GM18505 (cell line): Measurements from ENCODE around the gene MPC2.

Experiments
- ATAC-seq: cut with Tn5 transposase; IDR thresholded peaks from one replicate; pipeline ENCODE4 v1.9.1; 2021; ENCODE audit not compliant: unreplicated experiment
- POLR2A ChIP-seq: IDR thresholded peaks from 4 replicates; pipeline ENCODE4 v1.6.1; 2011; ENCODE audit warnings: borderline replicate concordance; ENCODE audit not compliant: insufficient read depth, insufficient read length; ENCODE audit errors: extremely low read depth

The MPC2 gene

DNA sequence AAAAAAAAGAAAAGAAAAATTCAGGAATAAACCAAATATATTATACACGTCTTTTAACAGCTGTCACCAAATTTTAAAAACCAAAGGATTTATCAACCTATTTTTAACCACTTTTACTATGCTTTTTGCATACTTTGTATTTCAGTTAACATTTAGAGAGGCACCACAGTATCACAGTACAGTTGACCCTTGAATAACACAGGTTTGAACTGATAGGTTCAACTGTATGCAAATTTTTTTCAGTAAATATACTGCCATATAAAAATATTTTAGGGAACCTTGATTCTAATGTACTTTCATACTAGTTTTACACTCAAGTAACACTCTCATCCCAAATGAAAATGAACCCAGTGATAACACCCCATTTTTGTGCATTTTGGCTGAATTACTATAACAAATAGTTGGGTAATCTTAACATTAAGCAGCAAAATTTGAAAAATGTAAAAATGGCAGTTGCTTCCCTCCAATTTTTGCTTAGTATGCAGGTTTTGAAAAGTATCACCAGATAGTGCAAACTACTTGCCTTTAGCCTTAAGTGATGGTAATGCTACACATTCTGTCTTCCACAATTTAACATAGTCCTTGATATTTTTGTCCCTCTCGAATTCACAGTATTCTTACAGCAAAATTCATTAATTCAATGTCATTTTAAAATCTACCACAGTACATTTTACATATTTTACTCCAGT, 12.2 kb downstream of the MPC2 start:
- TF ChIP-seq POLR2A, result no peak

DNA sequence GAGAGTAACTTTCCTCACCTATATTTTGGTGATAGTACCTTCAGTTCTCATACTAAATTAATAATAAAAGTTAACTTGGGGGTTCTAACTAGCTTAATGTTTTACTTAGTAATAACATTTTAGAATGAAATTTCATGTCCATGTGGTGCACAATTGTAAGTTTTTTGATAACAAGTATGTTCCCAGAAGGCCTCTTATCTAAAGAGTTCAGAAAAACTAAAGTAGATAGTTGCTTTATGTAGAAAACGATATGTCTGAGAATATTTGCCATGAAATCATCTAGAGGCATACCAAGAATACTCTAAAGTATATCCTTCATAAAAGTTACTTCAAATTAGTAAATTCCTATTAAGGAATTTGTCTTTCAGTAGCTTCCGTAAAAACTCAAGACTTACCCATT, 12.8 kb downstream of the MPC2 start:
- no peak for ATAC-seq
- no peak for TF ChIP-seq POLR2A

More for the DNA sequence above, 12.2 kb downstream of the MPC2 start:
- no peak for ATAC-seq

DNA sequence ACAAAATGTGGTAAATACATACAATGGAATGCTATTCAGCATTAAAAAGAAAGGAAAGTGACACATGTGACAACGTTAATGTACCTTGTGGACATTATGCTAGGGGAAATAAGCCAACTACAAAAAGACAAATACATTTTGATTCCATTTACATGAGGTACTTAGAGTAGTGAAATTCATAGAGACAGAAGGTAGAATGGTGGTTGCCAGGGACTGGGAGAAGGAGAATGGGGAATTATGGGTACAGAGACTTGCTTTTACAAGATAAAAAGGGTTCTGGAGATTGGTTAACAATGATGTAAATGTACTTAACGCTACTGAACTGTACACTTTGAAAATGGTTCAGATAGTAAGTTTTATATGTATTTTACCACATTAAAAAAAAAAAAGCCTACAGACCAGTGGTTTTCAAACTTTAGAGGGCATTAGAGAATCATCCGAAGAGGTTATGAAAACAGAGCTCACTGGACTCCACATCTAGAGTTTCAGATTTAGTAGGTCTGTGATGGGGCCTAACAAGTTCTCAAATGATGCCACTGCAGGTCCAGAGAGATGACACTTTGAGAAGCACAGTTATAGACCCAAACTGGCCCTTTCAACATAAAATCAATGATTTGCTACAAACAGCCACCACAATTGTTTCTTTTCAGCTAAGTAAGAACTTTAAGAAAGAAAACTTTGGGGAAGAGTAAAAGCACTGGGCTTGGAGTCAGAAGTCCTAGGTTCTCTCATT, 13.4 kb downstream of the MPC2 start:
- no peak for TF ChIP-seq POLR2A

DNA sequence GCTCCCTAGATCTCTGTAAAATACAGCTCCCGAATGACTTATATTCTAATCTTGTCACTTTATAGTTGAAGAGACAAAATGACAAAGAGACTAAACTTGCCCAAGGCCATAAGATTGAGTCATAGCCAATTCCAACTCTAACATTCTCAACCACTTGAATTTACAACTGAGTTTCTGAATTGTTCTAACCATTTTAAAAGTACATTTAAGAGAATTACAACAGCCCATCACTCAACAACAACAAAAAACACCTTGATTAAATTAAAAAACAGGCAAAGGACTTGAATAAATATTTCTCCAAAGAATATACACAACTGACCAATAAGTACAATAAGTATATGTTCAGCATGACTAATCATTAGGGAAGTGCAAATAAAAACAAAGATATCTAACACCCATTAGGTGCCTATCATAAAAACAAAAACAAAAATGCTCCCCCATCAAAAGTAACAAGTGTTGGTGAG, 14.2 kb downstream of the MPC2 start:
- ATAC-seq, result no peak
- TF ChIP-seq POLR2A, result no peak

More for the DNA sequence above, 13.4 kb downstream of the MPC2 start:
- ATAC-seq, result no peak

DNA sequence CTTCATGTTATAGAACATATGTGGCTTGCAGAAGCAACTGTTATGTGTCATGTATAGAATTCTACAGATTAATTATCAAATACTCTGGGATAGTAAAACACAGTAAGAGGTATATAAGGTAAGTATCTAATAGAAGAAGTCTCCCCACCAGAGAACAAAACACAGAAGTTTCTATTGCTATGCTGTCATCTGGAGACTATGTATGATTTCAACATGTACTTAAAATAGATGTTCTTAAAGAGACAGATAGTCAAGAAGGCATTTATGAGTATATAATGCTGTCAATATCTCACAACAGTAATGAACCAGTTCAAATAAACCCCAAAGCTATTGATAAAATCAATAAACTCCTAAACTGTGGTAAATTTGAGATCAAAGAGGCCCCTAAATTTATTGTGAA, 14.8 kb downstream of the MPC2 start:
- no peak for ATAC-seq
- no peak for TF ChIP-seq POLR2A

DNA sequence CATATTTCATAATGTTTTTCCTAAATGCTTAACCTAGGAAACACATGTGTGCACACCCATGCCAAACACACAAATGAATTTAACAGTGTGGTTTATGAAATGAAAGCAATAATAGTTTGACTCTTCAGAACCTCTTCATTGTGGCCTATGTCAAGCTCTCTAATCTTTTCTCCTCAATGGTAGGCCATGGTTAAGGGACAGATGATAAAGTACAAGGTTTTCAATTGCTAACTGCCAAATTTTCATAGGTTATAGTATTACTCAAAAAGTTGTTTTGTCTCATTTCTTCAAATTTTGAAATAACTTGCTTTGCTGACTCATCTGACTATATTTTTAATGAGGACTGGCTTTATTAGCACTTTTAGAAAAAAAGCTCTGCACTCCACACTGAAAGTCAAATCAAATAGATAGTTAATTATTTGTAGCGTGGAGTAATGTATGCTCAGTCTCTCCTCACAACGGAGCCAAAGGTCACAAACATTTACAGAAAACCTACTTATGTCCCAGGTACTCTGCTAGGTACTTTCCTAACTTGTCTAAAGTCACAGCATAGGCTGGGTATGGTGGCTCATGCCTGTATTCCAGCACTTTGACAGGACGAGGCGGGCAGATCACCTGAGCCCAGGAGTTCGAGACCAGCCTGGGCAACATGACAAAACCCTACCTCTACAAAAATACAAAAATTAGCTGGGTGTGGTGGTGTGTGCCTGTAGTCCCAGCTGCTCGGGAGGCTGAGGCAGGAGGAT, 19.9 kb downstream of the MPC2 start:
- no peak for TF ChIP-seq POLR2A
- no peak for ATAC-seq

DNA sequence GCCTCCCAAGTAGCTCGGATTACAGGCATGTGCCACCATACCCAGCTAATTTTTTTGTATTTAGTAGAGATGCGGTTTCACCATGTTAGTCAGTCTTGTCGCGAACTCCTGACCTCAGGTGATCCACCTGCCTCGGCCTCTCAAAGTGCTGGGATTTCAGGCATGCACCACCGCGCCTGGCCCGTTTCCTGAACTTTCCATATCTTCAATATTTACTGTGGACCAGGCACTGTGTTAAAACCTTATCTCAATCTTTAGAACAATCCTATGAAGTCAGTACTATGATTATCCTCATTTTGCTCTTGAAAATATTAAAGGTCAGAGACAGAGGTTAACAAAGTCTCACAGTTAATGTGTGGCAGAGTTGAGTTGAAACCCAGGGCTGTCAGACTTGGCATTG, 21.3 kb downstream of the MPC2 start:
- TF ChIP-seq POLR2A, result no peak
- ATAC-seq, result no peak

DNA sequence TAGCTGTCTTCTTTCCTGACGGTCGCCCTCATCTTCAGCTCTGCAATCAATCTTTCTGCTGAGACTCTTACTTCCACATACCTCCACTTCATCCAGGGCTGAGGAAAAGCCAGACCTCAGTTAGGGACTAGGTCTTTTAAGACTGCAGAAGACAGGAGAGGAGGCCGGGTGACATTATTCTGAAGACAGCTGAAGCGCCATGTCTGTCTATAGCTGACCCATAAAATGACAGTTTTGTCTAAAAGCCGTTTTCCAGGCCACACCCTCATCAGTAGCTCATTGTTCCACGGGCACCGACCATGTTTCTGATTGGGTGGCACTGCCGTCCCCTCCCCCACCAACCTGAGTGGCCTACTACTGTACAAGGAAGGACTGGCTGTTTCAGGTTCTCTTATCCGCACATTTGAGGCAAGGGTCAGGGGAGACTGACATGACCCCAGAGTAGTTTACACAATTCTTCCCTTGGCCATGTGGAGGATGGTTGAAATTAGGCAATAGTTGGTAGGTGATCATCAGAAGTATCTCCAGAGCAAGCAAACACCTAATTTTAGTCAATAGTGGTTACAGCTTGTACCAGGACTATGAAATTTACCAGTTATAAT, 22.9 kb downstream of the MPC2 start, which contains the start of gene ADCY10:
Gene ADCY10 (minus strand): TSS at position 240 of the 602 bp plus-strand sequence. CDS start 8,994 bp downstream, outside the sequence.
- no peak for TF ChIP-seq POLR2A
- no peak for ATAC-seq

DNA sequence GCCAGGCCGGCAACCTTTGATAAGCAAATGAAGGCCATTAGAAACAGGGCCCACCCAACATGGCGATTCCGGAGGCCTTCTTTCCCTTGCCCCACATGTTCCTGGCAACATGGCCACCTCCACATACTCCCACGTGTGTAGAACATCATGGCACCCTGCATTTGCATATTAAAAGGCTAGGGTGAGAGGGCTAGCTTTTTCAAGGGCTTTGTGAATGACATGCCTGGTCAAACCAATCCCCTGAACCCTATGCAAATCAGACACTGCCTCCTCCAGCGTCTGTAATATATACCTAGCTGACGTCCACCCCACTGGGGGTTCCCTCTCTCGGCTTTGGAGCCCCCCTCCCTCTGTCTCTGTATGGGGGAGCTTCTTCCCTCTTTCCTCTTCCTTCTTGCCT, 24.6 kb downstream of the MPC2 start:
- ATAC-seq, result no peak
- TF ChIP-seq POLR2A, result no peak

DNA sequence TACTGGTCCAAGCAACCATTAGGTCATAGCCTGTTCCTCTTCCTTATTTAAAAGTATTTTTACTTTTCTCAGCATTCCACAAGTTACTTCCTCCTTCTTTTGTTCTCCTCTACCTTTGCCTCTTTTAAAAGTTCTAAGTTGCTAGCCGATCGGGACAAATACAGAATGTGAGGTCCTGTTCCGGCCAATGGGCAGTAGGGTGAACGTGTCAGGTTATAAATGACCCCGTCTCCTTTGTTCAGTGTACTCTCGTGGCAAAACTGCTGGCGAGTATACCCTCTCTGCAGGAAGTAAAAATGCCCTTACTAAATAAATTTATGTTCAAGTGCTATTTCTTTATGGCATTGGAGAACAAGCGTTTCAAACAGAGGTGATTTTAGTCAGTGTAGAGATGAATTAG, 25.5 kb downstream of the MPC2 start:
- TF ChIP-seq POLR2A, result no peak
- no peak for ATAC-seq

DNA sequence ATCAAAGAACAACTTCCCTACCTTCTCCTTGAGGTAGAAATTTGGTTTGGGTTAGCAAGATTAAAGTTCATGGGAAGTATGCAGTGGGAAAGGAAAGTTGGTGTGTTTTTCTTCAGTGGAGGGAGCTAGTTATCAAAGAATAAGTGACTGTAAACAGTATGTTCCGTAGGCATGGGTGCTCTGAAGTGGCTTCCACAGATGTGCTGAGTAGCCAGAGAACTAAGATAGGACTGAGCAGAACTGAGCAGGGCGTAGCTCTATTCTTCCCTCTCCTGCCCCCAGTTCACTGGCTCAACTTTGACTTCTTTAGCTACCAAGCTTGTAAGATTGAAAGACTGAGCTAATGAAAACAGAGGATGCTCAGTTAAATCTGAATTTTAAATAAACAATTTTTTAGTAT, 26.3 kb downstream of the MPC2 start:
- ATAC-seq, result no peak
- no peak for TF ChIP-seq POLR2A

DNA sequence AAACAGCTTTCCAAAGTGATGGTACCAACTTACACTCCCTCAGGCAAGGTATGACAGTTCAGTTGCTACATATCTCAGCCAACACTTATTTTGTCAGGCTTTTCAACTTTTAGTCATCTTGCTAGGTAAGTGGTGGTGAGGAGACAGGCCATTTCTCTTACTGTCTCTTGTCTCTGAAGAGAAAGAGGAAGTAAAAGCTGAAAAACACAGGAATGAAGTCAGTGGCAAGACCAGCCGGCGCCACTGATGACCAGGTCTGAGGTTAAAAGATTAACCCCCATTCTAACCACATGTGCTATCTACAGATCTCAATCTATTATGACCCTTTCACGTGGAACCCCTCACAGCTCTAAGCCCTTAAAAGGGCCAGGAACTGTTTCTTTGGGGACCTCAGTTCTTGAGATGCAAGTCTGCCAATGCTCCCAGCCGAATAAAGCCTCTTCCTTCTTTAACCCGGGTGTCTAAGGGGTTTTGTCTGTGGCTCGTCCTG, 27.1 kb downstream of the MPC2 start:
- ATAC-seq, result no peak
- TF ChIP-seq POLR2A, result no peak

DNA sequence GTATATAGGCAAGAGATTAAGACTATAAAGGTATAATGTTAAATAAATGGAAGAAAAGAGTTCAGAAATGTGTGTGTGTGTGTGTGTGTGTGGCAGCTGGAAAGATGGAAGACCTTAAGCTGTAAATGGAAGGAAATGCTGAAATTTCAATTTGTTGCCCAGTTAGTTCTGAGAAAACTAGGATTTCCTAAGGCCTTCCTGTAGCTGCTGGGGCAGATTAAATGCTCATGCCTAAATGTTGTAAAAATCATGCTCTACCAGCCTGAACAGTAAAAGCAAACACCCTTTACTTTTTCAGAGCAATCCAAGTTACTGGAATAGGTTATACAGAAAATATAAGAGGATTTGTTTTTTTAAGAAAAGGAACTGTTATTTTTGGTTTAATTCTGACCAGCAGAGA, 31.2 kb downstream of the MPC2 start:
- ATAC-seq, result no peak
- no peak for TF ChIP-seq POLR2A
